Stromal cell of bone marrow (primary cell): Measurements from ENCODE around the gene TLCD2.

Source experiments
- DNase-seq: peaks from one replicate; pipeline ENCODE4 v3.0.0-alpha.2; 2012; ENCODE audit warnings: low read depth

Gene TLCD2

DNA sequence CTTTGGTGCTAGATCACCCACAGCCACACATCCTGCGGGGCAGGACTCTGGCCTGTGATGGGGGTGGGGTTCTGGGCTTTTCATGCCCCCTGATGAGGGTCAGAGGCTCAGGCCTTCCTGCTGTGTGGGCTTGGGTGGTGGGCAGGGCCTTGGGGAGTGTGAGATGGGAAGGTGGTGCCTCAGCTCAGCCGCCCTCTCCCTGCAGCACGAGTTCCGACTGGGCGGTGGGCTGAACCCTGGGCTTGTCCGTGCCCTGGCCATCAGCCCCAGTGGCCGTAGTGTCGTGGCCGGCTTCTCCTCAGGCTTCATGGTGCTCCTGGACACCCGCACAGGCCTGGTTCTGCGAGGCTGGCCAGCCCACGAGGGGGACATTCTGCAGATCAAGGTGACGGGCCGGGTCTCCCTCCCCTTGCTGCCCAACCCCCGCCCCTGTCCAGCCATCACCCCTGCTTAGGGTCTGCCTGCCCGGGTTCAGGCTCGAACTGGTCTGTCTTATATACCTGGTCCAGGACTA lies 25.7 kb upstream of the TLCD2 start:
- no peak for DNase-seq

DNA sequence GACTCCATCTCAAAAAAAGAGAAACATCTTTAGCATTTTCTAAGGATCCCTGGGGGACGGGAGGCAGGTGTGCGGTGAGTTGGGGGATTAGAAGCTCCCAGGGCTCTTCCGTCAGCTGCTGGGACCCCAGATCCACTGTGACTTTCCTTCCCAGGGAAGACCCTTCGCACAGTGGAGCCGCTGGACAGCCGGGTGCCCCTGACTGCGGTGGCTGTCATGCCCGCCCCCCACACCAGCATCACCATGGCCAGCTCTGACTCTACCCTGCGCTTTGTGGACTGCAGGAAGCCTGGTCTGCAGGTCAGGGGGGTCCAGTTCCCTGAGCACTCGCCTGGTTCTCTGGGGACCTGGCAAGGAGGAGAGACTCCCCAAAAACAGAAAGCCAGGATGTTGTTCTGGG lies 25.2 kb upstream of the TLCD2 start:
- DNase-seq, result no peak

DNA sequence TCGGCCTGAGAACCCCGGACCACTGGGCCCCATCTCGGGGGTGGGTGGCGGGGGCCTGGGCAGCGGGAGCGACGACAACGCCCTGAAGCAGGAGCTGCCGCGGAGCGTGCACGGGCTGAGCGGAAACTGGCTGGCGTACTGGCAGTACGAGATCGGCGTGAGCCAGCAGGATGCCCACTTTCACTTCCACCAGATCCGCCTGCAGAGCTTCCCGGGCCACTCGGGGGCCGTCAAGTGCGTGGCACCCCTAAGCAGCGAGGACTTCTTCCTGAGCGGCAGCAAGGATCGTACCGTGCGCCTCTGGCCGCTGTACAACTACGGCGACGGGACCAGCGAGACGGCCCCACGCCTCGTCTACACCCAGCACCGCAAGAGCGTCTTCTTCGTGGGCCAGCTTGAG lies 23.6 kb upstream of the TLCD2 start:
- no peak for DNase-seq

DNA sequence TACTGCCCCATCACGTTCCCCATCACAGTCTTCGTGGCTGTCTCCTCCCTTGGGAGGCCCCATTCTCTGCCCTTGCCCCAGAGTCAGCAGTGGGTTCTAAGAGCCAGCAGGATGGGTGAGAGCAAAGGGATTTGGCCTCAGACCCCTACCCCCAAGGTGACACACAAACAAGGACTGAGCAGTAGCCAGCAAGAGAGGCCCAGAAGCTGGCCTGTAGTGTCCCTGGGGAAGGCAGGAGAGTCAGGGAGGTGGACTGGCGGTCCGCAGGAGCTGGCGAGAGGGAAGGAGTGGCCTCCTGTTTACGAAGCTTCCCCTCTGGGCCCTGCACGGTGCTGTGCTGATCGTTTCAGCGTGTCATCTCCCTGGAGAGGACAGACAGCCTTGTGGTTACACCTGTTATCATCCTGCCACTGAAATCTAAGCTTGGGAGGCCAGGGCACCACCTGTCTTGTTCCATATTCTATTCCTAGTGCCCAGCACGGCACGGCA lies 22.7 kb upstream of the TLCD2 start:
- DNase-seq, result no peak

DNA sequence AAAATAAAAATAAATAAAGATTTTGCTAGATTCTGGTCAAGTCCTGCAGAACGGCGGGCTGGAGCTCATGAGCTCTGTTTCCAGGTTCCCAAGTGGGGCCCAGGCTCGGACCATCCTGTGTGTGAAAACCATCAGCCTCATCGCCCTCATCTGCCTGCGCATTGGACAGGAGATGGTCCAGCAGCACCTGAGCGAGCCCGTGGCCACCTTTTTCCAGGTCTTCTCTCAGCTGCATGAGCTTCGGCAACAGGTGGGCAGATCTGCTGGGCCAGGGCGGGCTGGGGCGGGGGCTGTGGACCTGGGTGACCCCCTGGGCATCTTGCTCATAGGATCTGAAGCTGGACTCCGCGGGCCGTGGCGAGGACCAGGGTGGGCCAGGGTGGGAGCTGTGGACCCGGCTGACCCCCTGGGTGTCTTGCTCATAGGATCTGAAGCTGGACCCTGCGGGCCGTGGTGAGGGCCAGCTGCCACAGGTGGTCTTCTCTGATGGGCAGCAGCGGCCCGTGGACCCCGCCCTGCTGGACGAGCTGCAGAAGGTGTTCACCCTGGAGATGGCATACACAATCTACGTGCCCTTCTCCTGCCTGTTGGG lies 22.2 kb upstream of the TLCD2 start:
- DNase-seq, result no peak

DNA sequence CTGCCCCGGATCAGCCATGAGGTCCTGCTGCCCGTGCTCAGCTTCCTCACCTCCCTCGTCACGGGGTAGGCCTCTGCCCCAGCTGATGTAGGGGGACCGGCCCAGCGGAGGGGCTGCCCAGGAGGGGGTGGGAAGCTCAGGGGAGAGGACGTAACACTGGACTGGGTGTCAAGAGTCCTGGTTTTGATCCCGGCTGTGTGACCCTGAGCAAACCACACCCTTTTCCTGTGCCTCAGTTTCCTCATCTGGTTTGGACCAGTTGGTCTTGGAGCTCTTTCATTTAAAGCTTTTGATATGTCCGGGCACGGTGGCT lies 21.0 kb upstream of the TLCD2 start:
- no peak for DNase-seq

DNA sequence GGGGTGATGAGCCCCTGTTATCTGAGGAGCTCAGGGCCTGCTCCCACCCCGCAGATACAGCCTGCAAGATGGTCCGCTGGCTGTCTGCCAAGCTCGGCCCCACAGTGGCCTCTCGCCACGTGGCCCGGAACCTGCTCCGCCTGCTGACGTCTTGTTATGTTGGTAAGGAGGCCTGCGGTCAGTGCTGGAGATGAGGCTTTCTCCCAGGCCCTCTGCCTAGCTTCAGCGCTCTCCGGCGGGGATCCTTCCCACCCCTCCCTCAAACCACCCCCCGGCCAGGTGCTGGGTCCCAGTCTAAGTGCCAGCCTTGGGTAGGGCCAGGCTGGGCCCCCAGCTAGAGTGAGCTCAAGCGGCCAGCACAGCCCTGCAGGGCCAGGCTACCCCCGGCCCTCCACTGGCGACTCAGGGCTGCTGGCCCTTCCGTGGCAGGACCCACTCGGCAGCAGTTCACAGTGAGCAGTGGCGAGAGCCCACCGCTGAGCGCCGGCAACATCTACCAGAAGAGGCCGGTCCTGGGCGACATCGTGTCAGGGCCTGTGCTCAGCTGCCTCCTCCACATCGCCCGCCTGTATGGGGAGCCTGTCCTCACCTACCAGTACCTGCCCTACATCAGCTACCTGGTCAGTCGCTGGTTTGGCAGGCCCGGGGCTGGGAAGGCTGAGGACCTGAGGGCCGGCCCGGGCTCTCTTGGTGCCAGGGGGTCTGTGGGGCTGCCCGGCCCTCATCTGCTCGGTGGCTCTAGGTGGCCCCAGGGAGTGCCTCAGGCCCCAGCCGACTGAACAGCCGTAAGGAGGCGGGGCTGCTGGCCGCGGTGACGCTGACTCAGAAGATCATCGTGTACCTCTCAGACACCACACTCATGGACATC lies 20.4 kb upstream of the TLCD2 start:
- DNase-seq, result peak; percentile 68

DNA sequence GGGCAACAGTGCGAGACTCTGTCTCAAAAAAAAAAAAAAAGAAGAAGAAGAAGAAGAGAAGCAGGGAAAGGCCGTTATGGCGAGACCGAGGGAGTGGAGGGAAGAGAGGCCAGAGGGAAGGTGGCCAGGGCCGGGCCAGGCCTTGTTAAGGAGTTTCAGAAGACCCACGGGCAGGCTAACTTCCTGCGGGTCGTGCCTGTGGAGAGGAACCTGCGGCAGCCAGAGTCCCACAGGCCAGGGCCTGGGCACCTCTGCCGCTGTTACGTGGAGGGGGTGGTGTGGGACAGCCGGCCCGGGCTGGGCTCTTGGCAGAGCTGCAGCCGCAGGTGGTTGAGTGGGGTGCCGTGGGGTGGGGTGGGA lies 19.8 kb upstream of the TLCD2 start:
- DNase-seq, result no peak

DNA sequence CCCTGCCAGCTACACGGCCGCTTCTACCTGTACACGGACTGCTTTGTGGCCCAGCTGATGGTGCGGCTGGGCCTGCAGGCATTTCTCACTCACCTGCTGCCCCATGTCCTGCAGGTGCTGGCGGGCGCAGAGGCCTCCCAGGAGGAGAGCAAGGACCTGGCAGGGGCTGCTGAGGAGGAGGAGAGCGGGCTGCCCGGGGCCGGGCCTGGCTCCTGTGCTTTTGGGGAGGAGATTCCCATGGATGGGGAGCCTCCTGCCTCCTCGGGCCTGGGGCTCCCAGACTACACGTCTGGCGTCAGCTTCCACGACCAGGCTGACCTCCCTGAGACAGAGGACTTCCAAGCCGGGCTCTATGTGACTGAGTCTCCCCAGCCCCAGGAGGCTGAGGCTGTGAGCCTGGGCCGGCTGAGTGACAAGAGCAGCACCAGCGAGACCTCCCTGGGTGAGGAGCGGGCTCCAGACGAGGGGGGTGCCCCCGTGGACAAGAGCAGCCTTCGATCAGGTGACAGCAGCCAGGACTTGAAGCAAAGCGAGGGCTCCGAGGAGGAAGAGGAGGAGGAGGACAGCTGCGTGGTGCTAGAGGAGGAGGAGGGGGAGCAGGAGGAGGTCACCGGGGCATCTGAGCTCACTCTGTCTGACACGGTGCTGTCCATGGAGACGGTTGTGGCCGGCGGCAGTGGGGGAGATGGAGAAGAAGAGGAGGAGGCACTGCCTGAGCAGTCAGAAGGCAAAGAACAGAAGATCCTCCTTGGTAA lies 17.9 kb upstream of the TLCD2 start:
- DNase-seq, result no peak

DNA sequence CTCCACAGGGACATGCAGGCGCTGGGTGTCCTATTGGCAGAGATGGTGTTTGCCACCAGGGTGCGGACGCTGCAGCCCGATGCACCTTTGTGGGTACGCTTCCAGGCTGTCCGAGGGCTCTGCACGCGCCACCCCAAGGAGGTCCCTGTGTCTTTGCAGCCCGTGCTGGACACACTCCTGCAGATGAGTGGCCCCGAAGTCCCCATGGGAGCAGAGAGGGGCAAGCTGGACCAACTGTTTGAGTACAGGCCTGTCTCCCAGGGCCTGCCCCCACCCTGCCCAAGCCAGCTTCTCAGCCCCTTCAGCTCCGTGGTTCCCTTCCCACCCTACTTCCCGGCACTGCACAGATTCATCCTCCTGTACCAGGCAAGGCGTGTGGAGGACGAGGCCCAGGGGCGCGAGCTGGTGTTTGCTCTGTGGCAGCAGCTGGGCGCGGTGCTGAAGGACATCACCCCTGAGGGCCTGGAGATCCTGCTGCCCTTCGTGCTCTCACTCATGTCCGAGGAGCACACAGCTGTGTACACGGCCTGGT lies 17.1 kb upstream of the TLCD2 start:
- DNase-seq, result no peak

DNA sequence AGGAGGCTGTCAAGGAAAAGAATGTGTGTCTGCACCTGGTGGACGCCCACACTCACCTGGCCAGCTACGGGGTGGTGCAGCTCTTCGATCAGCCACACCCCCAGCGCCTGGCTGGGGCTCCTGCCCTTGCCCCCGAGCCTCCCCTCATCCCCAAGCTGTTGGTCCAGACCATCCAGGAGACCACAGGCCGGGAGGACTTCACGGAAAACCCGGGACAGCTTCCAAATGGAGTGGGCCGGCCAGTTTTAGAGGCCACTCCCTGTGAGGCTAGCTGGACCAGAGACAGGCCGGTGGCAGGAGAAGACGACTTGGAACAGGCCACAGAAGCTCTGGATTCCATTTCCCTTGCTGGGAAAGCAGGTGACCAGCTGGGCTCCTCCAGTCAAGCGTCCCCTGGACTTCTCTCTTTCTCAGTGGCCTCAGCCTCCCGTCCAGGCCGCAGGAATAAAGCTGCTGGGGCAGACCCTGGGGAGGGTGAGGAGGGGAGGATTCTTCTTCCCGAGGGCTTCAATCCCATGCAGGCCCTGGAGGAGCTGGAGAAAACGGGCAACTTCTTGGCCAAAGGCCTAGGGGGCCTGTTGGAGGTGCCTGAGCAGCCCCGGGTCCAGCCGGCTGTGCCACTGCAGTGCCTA lies 16.6 kb upstream of the TLCD2 start:
- no peak for DNase-seq

DNA sequence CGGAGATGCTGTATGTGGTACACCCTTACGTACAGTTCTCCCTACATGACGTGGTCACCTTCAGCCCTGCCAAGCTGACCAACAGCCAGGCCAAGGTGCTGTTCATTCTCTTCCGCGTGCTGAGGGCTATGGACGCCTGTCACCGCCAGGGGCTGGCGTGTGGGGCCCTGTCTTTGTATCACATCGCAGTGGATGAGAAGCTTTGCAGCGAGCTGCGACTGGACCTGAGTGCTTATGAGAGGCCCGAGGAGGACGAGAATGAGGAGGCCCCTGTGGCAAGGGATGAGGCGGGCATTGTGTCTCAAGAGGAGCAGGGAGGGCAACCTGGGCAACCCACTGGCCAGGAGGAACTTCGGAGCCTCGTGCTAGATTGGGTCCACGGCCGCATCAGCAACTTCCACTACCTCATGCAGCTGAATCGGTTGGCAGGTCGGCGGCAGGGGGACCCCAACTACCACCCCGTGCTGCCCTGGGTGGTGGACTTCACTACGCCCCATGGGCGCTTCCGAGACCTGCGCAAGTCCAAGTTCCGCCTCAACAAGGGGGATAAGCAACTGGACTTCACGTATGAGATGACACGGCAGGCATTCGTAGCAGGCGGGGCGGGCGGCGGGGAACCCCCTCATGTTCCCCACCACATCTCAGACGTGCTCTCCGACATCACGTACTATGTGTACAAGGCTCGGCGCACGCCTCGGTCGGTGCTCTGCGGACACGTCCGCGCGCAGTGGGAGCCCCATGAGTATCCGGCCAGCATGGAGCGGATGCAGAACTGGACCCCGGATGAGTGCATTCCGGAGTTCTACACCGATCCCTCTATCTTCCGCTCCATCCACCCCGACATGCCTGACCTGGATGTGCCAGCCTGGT lies 15.7 kb upstream of the TLCD2 start:
- no peak for DNase-seq

DNA sequence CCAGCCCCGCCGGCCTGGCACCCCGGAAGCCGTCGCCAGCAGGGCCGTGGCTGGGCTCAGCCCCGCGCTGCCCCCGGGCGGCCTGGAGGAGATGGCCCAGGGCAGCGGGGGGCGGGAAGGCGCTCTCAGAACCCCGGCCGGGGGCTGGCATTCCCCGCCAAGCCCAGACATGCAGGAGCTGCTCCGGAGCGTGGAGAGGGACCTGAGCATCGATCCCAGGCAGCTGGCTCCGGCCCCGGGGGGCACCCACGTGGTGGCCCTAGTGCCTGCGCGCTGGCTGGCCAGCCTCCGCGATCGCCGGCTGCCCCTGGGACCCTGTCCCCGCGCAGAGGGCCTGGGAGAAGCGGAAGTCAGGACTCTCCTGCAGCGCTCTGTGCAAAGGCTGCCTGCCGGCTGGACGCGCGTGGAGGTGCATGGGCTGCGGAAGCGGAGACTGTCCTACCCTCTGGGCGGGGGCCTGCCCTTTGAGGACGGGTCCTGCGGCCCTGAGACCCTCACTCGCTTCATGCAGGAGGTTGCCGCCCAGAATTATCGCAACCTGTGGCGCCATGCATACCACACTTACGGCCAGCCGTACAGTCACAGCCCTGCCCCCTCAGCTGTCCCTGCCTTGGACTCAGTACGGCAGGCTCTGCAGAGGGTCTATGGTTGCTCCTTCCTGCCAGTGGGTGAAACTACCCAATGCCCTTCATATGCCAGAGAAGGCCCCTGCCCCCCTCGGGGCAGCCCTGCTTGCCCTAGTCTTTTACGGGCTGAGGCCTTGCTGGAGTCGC lies 14.9 kb upstream of the TLCD2 start:
- no peak for DNase-seq

DNA sequence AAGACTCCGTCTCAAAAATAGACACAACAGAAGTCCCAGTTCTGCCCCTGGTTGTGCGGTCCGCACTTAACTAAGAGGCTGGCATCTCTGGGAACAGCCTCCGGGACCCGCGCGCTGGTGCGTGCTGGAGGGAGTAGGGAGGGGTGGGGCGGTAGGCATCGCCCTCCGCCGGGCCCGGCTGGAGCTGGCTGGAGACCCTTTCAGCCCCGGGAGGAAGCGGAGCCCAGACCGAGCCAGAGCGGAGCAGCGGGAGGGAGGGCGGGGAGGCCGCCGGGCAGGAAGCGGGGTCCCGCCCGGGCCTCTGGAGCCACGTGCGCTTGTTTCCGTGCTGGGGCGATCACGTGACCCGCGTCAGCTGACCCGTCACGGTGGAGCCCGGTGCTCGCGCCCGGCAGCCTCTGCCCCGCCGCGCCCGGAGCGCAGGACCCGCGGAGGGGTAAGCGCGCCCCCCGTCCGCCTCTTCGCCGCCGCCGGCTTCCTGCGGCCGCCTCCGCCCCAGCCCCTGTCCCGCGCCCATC lies 14.2 kb upstream of the TLCD2 start, which contains the start of gene WDR81:
WDR81 (plus strand) TSS at position 354 of the 518 bp plus-strand sequence. CDS start 256 bp downstream, outside the sequence.
- DNase-seq, result peak; percentile 70

DNA sequence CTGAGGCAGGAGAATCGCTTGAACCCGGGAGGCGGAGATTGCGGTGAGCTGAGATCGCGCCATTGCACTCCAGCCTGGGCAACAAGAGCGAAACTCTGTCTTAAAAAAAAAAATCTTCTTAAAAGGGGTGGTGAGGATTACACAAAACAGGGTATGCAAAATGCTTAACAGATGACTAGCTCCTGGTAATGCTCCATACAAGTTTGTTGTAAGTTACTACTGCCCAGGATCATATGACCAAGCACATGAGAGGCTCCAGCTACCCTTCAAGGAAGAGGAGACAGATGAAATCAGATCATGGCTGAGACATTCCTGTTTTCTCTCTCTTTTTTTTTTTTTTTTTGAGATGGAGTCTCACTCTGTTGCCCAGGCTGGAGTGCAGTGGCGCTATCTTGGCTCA lies 11.8 kb upstream of the TLCD2 start:
- DNase-seq, result peak; percentile 78

DNA sequence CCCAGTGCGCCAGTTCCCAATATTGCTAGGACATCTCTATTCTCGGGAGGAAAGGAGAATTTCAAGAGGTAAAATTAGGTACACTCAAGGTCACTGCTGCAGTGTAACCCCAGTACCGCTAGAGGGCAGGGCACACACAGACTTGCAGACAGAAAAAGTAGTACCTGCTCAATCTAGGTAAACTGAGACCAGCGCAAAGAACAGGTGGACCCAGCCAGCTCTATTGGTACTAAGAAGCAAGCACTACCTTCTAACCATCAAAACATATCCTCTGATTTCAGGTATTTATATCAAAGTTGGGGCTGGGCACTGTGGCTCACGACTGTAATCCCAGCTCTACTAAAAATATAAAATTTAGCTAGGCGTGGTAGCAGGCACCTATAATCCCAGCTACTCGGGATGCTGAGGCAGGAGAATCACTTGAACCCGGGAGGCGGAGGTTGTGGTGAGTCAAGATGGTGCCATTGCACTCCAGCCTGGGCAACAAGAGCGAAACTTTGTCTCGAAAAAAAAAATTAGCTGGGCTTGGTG lies 10.7 kb upstream of the TLCD2 start:
- DNase-seq, result no peak

DNA sequence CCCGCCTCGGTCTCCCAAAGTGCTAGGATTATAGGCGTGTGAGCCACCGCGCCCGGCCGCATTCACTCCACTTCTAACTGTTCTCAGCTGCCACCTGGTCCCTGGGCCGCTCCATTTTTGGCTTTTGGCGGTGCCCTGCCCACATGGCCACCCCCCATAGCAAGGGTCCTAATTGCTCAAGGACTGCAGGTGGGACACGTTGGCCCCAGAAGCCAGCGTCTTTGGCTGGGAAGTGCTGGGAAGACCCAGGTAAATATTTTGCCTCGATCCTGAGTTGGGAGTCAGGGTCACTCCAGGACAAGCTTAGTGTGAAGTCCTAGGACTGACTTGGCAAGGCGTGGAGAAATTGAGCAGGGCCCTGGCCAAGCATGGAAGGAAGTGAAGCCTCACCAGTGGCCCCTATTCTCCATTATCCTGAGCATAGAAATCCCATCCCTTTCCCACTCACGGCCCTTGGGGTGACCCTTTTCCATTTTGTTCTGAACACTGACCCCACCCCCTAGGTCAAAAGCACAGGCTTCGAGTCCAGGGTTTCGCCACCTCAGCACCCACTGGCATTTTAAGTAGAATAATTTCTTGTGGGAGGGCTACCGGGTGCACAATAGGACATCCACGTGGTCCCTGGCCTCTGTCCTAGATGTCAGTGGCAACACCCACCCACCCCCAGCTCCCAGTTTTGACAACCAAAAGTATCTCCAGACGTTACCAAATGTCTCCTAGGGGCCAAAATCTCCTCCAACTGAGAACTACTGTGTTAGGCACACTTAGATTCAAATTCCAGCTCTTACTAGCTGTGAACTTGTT lies 8.4 kb upstream of the TLCD2 start:
- no peak for DNase-seq

DNA sequence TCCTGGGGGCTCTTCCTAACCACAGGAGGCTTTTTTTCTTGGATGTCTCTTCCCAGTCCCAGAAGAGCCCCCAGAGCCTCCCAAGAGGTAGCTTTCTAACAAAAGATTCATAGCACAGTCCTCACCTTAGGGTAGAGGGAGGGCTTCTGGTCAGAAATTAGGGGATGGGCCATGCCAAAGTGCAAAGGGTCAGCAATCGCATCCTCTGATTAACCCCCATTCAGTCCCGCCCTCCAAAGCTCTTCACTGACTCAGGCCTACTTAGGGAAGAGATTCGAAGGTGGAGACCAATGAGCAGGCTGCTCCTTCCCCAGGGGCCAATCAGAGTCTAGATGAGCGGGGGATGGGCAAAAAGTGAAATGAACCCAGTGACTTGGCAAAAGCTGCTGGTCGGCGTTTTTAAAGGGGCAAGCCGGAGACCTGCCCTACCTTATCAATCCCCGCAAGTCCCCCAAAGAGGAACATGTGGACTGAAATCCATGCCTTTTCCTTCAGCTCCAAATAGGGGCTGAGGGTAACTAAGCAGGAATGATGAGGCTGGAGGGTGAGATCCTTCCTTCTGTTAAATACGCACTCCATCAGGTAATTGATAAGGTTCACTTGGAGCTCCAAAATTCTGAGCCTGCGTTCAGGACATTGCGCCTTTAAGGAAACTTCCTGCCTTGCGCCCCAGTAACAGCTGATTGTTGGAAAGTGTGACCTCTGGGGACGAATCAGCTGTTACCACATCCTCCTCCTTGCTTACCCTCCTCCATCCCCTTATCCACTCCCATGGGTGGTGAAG lies 6.9 kb upstream of the TLCD2 start:
- peak; percentile 99 for DNase-seq
